ENCODE measurements around the gene SHISA6.

Gene SHISA6

DNA sequence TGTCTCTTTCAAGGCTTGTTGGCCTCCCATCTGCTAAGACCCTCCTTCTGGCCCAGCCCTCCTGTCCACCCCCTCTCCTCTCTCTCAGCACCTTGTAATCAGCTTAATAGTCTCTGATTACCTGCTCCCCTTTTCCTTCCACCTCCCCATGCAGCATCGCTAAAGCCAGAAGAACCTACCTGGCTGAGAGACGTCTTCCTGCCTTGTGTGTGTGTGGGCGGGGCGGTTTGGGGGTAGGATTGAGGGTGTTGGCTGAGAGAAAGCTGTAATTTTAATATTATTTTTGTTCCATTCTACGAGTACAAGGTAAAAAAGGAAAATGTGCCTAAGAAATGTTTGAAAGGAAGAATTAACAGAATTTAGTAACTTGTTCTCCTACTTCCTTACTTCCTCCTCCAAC is 360.6 kb downstream of the SHISA6 start:
- DNase-seq = no peak

DNA sequence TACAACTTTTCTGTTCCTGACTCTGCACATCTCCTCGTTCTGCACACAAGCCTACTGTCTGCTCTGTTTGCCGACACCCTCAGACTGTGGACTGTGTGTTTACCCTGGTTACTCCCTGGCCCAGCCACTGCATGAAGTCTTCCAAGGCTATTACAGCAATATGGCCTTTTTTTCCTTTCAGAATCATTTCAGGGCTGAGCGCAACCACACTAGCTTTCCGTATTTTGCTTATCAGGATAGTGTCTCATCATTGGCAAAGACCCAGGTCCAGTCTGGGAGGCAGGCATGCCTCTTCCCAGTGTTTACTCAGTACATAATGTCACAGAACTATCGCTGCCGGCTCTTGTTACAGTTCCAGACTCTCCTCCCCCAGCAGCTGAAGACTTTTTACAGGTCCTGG is 367.4 kb downstream of the SHISA6 start:
- DNase-seq = no peak

DNA sequence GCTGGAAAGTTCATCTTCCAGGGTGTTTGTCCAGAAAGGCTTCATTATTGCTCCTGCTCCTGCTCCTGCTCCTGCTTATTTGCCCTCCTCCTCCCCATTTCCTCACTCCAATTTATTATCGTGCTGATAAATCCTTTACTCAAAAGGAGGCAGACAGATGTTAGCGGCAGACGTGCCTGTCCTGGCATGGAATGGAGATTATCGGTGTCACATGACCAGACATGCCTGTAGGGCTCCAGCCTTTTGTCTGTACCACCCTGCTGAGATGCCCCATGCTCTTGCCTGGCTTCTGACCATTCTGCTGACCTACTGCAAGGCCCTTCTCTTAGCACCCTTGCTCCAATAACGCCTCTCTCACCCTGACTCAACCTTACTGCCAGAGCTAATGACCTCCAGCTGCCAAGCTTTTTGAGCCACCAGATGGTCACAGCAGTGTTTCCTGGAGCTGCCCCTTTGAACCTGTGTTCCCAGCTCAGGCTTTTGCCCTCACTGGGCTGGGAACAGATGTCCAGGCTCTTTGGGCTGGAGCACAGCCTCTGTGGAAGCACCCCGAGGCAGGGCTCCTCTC is 370.1 kb downstream of the SHISA6 start:
- no peak for DNase-seq

- DNase-seq = no peak
Measured at GRCh38 chr17:11612956-11613355, 371.9 kb downstream of the SHISA6 start.

Data from inflammatory macrophage treated with lipopolysaccharide for 4 hours (primary cell).